Measurements from ENCODE around the gene LEFTY2. TPM values are rescaled to one million over a fixed set of nuclear protein-coding genes. Genes with fewer than 3 reads are reported as not detected.
"Not testable (repeated sequence)": the region's sequence is repeated elsewhere in the genome, so short reads cannot be mapped to it uniquely, and the experiment has no call there.

LEFTY2 gene
- total and polyA plus RNA-seq, 7 donors: 0.03 to 1.2 (median 0.13) TPM; not detected in 2

GRCh38 chr1:225941942-225942222 is 862 bp upstream of the LEFTY2 start:
- Histone ChIP-seq H3K4me1 (peaks cover 6% of the 10 kb centered on the region), H3K9me3 (no peaks in the 10 kb centered on the region), H3K27me3 (ENCODE audit: insufficient read depth in 3 of 3, low read length in 2 of 3) (peaks cover 0 to 4% (median 0%) of the 10 kb centered on the region in 3 donors), H3K36me3 (ENCODE audit: insufficient read depth in 1 of 2, low read depth in 1 of 2) (no peaks in the 10 kb centered on the region), H3K27ac (no peak overlapping the region), H3K4me3 (no peak overlapping the region)
- 17 to 29% (median 27%) methylated on average over 1 of the region's 1 CpG for WGBS, 3 donors
- ATAC-seq: no peak
- TF ChIP-seq, protein P1, sequence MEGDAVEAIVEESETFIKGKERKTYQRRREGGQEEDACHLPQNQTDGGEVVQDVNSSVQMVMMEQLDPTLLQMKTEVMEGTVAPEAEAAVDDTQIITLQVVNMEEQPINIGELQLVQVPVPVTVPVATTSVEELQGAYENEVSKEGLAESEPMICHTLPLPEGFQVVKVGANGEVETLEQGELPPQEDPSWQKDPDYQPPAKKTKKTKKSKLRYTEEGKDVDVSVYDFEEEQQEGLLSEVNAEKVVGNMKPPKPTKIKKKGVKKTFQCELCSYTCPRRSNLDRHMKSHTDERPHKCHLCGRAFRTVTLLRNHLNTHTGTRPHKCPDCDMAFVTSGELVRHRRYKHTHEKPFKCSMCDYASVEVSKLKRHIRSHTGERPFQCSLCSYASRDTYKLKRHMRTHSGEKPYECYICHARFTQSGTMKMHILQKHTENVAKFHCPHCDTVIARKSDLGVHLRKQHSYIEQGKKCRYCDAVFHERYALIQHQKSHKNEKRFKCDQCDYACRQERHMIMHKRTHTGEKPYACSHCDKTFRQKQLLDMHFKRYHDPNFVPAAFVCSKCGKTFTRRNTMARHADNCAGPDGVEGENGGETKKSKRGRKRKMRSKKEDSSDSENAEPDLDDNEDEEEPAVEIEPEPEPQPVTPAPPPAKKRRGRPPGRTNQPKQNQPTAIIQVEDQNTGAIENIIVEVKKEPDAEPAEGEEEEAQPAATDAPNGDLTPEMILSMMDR (IDR thresholded peaks at IDR 0.05): no peak
- intact Hi-C loops (cut with DNase I): no loop called here
- no peak for DNase-seq

DNA sequence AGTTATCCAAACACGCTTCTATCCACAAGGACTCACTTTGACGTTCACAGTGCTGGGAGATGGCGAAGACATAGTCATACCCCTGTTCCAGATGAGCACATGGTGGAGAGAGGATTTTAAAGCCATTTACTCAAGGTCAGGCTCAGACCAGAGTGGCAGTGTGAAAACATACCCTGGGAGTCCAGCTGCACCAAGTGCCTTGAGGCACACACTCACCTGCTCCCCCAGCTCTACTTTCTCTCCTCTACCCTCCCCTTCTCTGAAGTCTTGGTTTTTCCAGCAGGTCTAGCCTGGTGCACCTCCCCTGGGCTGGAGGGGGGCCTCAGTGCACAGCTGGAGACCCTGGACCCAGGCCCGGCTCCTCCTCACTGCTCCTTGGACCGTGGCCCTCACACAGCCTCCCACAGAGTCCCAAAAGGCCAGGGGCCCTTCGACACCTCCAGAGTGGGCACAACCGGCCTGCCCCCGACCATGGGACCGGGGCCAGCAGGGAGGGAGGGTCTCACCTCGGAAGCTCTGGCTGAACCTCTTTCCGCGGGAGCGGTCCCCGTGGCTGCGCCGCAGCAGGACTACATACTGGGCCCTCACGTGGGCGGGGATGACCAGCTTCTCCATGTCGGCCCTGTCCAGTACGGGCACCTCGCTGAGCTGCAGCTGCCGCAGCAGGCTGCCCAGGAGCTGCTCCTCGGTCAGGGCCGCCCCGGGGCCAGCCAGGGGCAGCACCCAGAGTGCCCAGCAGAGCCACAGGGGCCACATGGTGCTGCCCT is 452 bp downstream of the LEFTY2 start:
- ATAC-seq (peak in 1 of 4 donors; percentile 30), DNase-seq (no peak)
- TF ChIP-seq, protein P1 (IDR thresholded peaks at IDR 0.05): no peak
- Histone ChIP-seq H3K4me3 (no peak overlapping the region), H3K27me3 (ENCODE audit: insufficient read depth in 3 of 3, low read length in 2 of 3) (no peaks in the 10 kb centered on the region), H3K4me1 (peaks cover 6% of the 10 kb centered on the region), H3K9me3 (no peaks in the 10 kb centered on the region), H3K36me3 (ENCODE audit: insufficient read depth in 1 of 2, low read depth in 1 of 2) (no peaks in the 10 kb centered on the region), H3K27ac (no peak overlapping the region)
- WGBS, 3 donors: 43 to 66% (median 47%) methylated on average over 25 of the region's 25 CpGs
- intact Hi-C loops (cut with DNase I): no loop called here

DNA sequence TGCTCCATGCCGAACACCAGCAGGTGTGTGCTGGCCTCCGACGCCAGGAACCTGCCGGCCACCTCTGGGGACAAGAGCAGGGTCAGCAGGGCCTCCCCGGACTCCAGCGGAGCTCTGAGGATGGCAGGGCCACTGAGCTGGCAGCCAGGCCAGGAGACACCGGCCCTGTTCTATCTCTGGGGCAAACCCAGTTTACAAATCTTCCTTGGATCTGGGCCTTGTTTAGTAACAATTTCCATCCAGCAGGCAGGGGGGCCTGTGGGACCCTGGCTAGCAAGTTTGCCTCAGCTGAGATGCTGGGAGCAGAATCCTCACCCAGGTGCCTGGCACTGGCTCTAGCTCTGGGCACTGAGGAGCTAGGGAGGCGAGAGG is 1.1 kb downstream of the LEFTY2 start:
- H3K27ac ChIP-seq; intact Hi-C loops (cut with DNase I); H3K36me3 ChIP-seq (ENCODE audit: insufficient read depth in 1 of 2, low read depth in 1 of 2); H3K9me3 ChIP-seq; H3K4me1 ChIP-seq; DNase-seq; H3K4me3 ChIP-seq; ATAC-seq; H3K27me3 ChIP-seq (ENCODE audit: insufficient read depth in 3 of 3, low read length in 2 of 3): not testable (repeated sequence)
- 60 to 72% (median 62%) methylated on average over 7 to 8 of the region's 8 CpGs for WGBS, 3 donors

DNA sequence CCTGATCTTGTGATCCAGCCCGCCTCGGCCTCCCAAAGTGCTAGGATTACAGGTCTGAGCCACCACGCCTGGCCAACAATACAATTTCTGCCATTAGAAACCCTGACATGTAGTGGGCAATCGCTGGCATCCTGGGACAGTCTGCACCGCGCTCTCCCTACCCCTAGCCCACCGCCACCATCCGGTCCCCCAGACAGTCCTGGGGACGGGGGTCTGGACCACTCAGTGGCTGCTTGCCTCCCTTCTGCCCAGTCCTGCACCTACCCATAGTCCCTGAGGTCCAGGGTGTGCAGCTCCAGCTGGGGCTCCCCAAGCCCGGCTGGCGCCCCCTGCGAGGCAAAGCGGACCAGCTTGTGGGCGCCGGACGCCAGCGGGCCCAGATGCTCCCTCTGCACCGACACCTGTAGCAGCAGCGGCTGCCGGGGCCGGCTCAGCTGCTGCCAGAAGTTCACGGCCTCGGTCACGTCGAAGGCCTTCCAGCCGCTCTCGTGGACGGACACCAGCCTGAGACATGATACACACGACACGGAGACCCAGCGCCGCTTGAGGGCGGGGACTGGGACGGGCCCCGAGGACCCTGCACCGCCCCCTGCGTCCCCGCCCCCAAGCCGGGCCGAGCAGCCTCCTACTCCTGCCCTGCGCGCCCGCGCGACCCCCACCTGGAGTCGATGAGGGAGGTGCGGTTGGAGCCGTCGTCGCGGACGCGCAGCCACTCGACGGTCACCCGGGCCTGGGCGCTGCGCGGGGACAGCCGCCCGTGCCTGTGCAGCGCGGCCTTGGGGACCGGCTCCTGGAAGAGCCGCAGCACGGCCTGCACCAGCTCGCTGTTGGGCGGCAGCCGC is 1.7 kb downstream of the LEFTY2 start:
- WGBS, 3 donors: 39 to 52% (median 51%) methylated on average over 32 to 62 of the region's 69 CpGs
- H3K4me3 ChIP-seq; H3K4me1 ChIP-seq; H3K27ac ChIP-seq; H3K9me3 ChIP-seq; H3K36me3 ChIP-seq (ENCODE audit: insufficient read depth in 1 of 2, low read depth in 1 of 2); ATAC-seq; DNase-seq; intact Hi-C loops (cut with DNase I); H3K27me3 ChIP-seq (ENCODE audit: insufficient read depth in 3 of 3, low read length in 2 of 3): not testable (repeated sequence)

- no peak overlapping the region for H3K27ac ChIP-seq
- H3K9me3 ChIP-seq: no peaks in the 10 kb centered on the region
- H3K4me3 ChIP-seq: no peak overlapping the region
- ATAC-seq: no peak
- H3K36me3 ChIP-seq (ENCODE audit: insufficient read depth in 1 of 2, low read depth in 1 of 2): no peaks in the 10 kb centered on the region
- H3K4me1 ChIP-seq: peaks cover 6% of the 10 kb centered on the region
- DNase-seq: no peak
- intact Hi-C loops (cut with DNase I): no loop called here
- WGBS, 3 donors: 91 to 93% (median 92%) methylated on average over 21 of the region's 21 CpGs
- TF ChIP-seq, protein P1 (IDR thresholded peaks at IDR 0.05): no peak
- H3K27me3 ChIP-seq (ENCODE audit: insufficient read depth in 3 of 3, low read length in 2 of 3): no peaks in the 10 kb centered on the region
Observed at GRCh38 chr1:225937048-225937968, 3.7 kb downstream of the LEFTY2 start.
